Measurements from ENCODE around the gene SIRT6. TPM values are rescaled to one million over a fixed set of nuclear protein-coding genes. Genes with fewer than 3 reads are reported as not detected.
"Not testable (repeated sequence)": the region's sequence is repeated elsewhere in the genome, so short reads cannot be mapped to it uniquely, and the experiment has no call there.

SIRT6 gene
- total RNA-seq = 10 to 100 TPM; 44.1 to 45.9 TPM

DNA sequence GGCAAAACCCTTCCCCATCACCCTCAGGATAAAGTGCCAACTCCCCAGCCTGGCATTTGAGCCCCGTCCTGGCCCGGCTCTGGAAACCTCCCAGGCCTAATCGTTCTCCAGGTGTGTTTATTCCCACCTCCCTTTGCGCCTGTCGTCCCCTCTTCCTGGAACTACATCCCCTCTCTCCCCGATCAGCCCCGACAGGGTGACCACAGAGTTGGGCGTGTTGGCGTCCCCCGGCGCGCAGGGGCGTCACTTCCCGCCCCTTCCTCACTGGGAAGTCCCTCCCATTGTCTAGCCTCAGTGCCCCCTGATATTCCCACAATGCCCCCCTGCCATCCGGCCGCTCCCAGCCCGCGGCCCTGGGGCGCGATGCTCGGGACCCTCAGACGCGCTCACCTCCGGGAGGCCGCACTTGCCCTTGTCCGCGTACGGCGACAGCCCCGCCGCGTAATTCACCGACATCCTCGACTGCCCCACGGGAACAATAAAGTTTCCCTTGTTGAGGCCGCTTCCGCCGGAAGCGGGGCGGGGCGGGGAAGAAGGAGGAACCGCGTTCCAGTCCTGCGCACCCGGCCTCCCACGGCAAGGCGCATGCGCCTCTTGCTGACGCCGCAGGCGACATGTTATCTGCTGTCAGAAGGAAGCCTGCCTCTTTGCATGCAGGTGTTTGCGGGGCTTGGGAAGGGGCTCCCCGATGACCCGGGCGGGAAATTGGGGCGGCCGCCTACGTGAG is at the start of gene SIRT6, which contains the start of gene ANKRD24:
TSS of gene SIRT6 (minus strand) at position 480 of the 727 bp plus-strand sequence. CDS start at position 456, 24 bp downstream.
TSS of gene ANKRD24 (plus strand) at position 606 of the 727 bp plus-strand sequence. CDS start 3,737 bp downstream, outside the sequence.
- DNase-seq (peak; percentile 97 to 98), ATAC-seq (replicated peaks in 1 of 2) (peak; percentile 92)
- no peaks in the 10 kb centered on the region for H3K9me3 Mint-ChIP-seq
- H3K36me3 Mint-ChIP-seq (ENCODE audit: insufficient read depth in 2 of 2) = peaks cover 5 to 6% of the 10 kb centered on the region in 2 donors
- peaks cover 44% of the 10 kb centered on the region for H3K4me1 Mint-ChIP-seq (ENCODE audit: low read depth)
- no peaks in the 10 kb centered on the region for H3K27me3 Mint-ChIP-seq (ENCODE audit: low read depth)
- peak within 1 kb of the TSS; percentile 98 for H3K27ac Mint-ChIP-seq
- H3K4me3 Mint-ChIP-seq = peak within 1 kb of the TSS; percentile 97

DNA sequence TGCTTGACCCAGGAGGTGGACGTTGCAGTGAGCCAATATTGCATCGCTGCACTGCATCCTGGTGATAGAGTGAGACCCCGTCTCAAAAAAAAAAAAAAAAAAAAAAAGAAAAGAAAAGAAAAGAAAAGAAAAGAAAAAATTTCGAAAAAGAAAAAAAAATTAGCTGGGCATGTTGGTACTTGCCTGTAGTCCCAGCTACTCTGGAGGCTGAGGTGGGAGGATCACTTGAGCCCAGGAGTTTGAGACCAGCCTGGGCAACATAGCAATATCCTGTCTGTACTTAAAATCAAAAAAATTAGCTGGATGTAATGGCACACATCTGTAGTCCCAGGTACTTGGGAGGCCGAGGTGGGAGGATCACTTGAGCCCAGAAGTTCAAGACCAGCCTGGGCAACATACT is 49.8 kb upstream of the SIRT6 start:
- H3K4me1 Mint-ChIP-seq (ENCODE audit: low read depth); H3K9me3 Mint-ChIP-seq; H3K36me3 Mint-ChIP-seq (ENCODE audit: insufficient read depth in 2 of 2); H3K27ac Mint-ChIP-seq; H3K27me3 Mint-ChIP-seq (ENCODE audit: low read depth); DNase-seq; ATAC-seq (replicated peaks in 1 of 2): not testable (repeated sequence)
- H3K4me3 Mint-ChIP-seq = peak overlapping the region in 1 of 2 donors; percentile 13

DNA sequence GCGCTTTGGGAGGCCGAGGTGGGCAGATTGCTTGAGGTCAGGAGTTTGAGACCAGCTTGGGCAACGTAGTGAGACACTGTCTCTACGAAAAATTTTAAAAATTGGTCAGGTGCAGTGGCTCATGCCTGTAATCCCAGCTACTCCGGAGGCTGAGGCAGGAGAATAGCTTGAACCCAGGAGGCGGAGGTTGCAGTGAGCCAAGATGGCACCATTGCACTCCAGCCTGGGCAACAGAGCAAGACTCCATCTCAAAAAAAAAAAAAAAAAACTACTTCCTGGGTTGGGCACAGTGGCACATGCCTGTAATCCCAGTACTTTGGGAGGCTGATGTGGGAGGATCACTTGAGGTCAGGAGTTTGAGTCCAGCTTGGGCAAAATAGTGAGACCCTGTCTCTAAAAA is 49.2 kb upstream of the SIRT6 start:
- not testable (repeated sequence) for H3K27ac Mint-ChIP-seq; H3K36me3 Mint-ChIP-seq (ENCODE audit: insufficient read depth in 2 of 2); H3K4me3 Mint-ChIP-seq; H3K9me3 Mint-ChIP-seq; ATAC-seq (replicated peaks in 1 of 2); H3K27me3 Mint-ChIP-seq (ENCODE audit: low read depth); DNase-seq
- peaks cover 11% of the 10 kb centered on the region for H3K4me1 Mint-ChIP-seq (ENCODE audit: low read depth)

DNA sequence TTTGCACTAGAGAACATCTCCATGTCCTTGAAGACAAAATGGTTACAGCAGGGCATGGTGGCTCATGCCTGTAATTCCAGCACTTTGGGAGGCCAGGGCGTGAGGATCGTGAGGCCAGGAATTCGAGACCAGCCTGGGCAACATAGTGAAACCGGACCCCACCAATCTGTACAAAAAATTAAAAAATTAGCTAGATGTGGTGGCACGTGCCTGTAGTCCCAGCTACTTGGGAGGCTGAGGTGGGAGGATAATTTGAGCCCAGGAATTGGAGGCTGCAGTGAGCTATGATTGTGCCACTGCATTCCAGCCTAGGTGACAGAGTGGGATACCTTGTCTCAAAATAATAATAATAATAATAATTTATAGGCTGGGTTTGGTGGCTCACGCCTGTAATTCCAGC is 47.9 kb upstream of the SIRT6 start:
- H3K36me3 Mint-ChIP-seq (ENCODE audit: insufficient read depth in 2 of 2); H3K27me3 Mint-ChIP-seq (ENCODE audit: low read depth); H3K4me3 Mint-ChIP-seq; H3K9me3 Mint-ChIP-seq; H3K27ac Mint-ChIP-seq; ATAC-seq (replicated peaks in 1 of 2); DNase-seq: not testable (repeated sequence)
- peaks cover 17% of the 10 kb centered on the region for H3K4me1 Mint-ChIP-seq (ENCODE audit: low read depth)

DNA sequence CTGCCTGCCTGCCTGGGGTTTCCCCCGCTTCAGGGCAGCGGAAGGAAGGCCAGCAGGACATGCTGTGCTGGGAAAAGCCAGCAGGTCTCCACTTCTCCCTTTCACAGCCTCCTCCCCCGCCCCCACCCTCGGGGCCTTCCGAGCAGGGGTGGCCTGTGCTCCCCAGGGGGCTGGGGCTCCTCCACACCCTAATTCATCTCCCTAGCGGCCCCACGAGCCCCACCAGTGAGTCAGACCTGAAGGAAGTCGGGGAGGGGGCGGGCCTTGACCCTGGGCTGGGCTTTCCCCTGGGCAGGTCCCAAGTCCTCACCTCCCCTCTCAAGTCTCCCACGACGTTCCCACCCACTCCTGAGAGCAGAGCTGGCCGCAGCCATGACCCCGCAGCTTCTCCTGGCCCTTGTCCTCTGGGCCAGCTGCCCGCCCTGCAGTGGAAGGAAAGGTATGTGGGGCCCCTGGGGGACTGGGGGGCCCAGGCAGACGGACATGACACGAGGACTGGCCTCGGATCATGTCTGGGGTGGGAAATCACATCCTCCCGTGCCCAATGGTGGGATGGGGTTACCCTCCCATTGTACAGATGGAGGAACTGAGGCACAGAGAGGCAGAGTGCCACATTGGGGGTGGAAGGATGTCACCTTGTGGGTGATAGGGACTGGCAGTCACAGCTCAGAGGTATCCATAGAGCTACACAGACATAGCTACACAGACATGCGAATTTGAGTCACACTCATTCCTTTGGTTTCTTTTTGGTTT is 47.0 kb upstream of the SIRT6 start, which contains the start of gene EBI3:
TSS of gene EBI3 (plus strand) at position 345 of the 753 bp plus-strand sequence. CDS start at position 373, 28 bp downstream.
- ATAC-seq (replicated peaks in 1 of 2) (peak; percentile 88 to 91), DNase-seq (peak; percentile 85 to 88)
- H3K27me3 Mint-ChIP-seq (ENCODE audit: low read depth) = no peaks in the 10 kb centered on the region
- no peak within 1 kb of the TSS for H3K4me3 Mint-ChIP-seq
- peaks cover 0 to 1% of the 10 kb centered on the region in 2 donors for H3K36me3 Mint-ChIP-seq (ENCODE audit: insufficient read depth in 2 of 2)
- H3K4me1 Mint-ChIP-seq (ENCODE audit: low read depth) = peaks cover 17% of the 10 kb centered on the region
- H3K27ac Mint-ChIP-seq = peak within 1 kb of the TSS; percentile 43
- H3K9me3 Mint-ChIP-seq = no peaks in the 10 kb centered on the region

DNA sequence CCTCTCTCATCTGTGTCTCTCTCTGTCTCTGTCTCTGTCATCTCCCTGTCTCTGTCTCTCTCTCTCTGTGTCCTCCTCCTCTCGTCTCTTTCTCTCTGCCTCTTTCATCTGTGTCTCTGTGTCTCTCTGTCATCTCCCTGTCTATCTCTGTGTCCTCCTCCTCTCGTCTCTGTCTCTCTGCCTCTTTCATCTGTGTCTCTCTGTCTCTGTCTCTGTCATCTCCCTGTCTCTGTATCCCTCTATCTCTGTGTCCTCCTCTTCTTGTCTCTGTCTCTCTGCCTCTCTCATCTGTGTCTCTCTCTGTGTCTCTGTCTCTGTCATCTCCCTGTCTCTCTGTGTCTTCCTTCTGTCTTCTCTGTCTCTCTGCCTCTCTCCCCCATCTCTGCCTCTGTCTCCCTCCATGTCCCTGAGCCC is 46.4 kb upstream of the SIRT6 start:
- ATAC-seq (replicated peaks in 1 of 2) (no peak), DNase-seq (no peak)
- Mint-ChIP-seq H3K27me3 (ENCODE audit: low read depth) (no peaks in the 10 kb centered on the region), H3K4me3 (no peak overlapping the region), H3K9me3 (no peaks in the 10 kb centered on the region), H3K27ac (no peak overlapping the region), H3K36me3 (ENCODE audit: insufficient read depth in 2 of 2) (no peaks in the 10 kb centered on the region), H3K4me1 (ENCODE audit: low read depth) (peaks cover 17% of the 10 kb centered on the region)

DNA sequence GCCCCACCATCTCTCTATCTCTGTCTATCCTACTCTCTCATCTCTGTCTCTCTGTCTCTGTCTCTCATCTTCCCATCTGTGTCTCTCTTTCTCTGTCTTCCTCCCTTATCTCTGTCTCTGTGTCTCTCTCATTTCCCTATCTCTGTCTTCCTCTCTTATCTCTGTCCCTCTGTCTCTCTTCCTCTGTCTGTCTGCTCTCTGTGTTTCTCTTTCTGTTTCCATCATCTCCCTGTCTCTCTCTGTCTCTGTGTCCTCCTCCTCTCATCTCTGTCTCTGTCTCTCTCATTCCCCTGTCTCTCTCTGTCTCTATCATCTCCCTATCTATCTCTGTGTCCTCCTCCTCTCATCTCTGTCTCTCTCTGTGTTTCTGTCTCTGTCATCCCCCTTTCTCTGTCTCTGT is 45.4 kb upstream of the SIRT6 start:
- Mint-ChIP-seq H3K9me3 (no peaks in the 10 kb centered on the region), H3K4me1 (ENCODE audit: low read depth) (peaks cover 12% of the 10 kb centered on the region), H3K4me3 (no peak overlapping the region), H3K27me3 (ENCODE audit: low read depth) (no peaks in the 10 kb centered on the region), H3K36me3 (ENCODE audit: insufficient read depth in 2 of 2) (no peaks in the 10 kb centered on the region), H3K27ac (no peak overlapping the region)
- no peak for ATAC-seq (replicated peaks in 1 of 2)
- no peak for DNase-seq

DNA sequence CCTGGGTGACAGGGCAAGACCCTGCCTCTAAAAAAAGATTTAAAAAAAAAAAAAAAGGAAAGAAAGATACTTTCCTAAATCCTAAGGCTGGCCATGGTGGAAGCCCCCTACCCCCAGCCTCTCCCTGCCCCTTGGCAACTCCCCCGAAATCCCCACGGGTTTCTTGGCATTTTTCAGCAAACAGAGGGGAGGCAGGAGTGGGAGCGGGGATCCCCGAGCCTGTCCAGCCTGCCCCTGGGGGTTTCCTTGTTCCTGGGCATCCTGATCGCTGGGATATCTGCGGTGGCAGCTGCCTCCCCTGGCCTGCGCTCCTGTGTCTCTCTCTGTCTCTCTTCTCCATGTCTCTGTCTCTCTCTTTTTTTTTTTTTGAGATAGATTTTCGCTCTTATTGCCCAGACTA is 43.5 kb upstream of the SIRT6 start:
- peak overlapping the region in 1 of 2 donors; percentile 5 for H3K4me3 Mint-ChIP-seq
- H3K4me1 Mint-ChIP-seq (ENCODE audit: low read depth) = peaks cover 8% of the 10 kb centered on the region
- DNase-seq (no peak), ATAC-seq (replicated peaks in 1 of 2) (no peak)
- no peaks in the 10 kb centered on the region for H3K9me3 Mint-ChIP-seq
- no peak overlapping the region for H3K27ac Mint-ChIP-seq
- no peaks in the 10 kb centered on the region for H3K27me3 Mint-ChIP-seq (ENCODE audit: low read depth)
- H3K36me3 Mint-ChIP-seq (ENCODE audit: insufficient read depth in 2 of 2) = no peaks in the 10 kb centered on the region

DNA sequence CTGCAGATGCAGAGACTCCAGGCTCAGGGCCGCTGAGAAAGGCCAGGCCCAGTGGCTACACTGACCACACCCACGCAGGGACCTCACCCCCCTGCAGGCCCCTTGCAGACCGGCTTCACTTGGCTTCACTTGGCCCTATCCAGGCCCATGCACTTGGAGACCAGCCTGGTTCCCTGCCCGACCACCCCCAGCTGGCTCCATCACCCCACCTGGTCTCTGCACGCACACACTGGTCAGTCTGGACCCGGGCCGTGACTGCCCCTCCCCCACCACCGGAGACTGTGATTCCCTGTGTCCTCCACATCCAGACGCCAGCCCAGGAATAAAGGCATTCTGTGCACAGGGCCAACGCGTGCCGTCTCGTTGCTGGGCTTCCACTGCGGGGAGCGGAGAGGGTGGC is 42.1 kb upstream of the SIRT6 start:
- H3K4me1 Mint-ChIP-seq (ENCODE audit: low read depth) = peaks cover 8% of the 10 kb centered on the region
- no peak overlapping the region for H3K4me3 Mint-ChIP-seq
- ATAC-seq (replicated peaks in 1 of 2) (no peak), DNase-seq (no peak)
- no peaks in the 10 kb centered on the region for H3K27me3 Mint-ChIP-seq (ENCODE audit: low read depth)
- no peaks in the 10 kb centered on the region for H3K36me3 Mint-ChIP-seq (ENCODE audit: insufficient read depth in 2 of 2)
- no peaks in the 10 kb centered on the region for H3K9me3 Mint-ChIP-seq
- no peak overlapping the region for H3K27ac Mint-ChIP-seq

DNA sequence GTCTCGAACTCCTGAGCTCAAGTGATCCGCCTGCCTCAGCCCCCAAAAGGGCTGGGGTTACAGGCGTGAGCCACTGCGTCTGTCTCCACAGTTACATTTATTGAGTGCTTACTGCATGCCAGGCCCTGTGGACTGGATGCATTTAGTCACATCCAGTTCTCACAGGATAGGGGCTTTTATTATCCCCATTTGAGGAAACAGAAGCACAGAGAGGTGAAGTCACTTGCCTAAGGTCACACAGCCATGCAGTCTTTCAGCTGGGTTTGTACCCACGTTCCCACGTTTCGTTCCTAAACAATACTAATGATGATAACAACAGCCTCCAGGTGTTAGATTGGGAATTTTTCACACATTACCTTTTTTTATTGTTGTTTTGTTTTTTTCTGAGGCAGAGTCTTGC is 37.8 kb upstream of the SIRT6 start:
- Mint-ChIP-seq H3K4me3 (no peak overlapping the region), H3K27ac (no peak overlapping the region), H3K36me3 (ENCODE audit: insufficient read depth in 2 of 2) (peaks cover 0 to 5% of the 10 kb centered on the region in 2 donors), H3K9me3 (no peaks in the 10 kb centered on the region), H3K27me3 (ENCODE audit: low read depth) (no peaks in the 10 kb centered on the region), H3K4me1 (ENCODE audit: low read depth) (no peaks in the 10 kb centered on the region)
- ATAC-seq (replicated peaks in 1 of 2) (no peak), DNase-seq (no peak)

DNA sequence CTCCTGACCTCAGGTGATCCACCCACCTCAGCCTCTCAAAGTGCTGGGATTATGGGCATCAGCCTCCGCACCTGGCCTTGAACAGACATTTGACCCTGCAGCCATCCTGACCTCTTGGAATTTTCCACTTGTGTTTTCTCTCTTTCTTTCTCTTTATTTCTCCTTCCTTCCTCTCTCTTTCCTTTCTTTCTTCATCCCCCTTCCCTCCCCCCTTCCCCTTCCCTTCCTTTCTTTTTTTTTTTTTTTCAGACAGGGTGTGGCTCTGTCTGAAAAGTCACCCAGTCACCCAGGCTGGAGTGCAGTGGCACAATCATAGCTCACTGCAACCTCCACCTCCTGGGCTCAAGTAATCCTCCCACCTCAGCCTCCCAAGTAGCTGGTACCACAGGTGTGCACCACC is 36.2 kb upstream of the SIRT6 start:
- not testable (repeated sequence) for H3K27me3 Mint-ChIP-seq (ENCODE audit: low read depth); H3K9me3 Mint-ChIP-seq; H3K4me1 Mint-ChIP-seq (ENCODE audit: low read depth); DNase-seq; H3K27ac Mint-ChIP-seq; ATAC-seq (replicated peaks in 1 of 2); H3K36me3 Mint-ChIP-seq (ENCODE audit: insufficient read depth in 2 of 2); H3K4me3 Mint-ChIP-seq

DNA sequence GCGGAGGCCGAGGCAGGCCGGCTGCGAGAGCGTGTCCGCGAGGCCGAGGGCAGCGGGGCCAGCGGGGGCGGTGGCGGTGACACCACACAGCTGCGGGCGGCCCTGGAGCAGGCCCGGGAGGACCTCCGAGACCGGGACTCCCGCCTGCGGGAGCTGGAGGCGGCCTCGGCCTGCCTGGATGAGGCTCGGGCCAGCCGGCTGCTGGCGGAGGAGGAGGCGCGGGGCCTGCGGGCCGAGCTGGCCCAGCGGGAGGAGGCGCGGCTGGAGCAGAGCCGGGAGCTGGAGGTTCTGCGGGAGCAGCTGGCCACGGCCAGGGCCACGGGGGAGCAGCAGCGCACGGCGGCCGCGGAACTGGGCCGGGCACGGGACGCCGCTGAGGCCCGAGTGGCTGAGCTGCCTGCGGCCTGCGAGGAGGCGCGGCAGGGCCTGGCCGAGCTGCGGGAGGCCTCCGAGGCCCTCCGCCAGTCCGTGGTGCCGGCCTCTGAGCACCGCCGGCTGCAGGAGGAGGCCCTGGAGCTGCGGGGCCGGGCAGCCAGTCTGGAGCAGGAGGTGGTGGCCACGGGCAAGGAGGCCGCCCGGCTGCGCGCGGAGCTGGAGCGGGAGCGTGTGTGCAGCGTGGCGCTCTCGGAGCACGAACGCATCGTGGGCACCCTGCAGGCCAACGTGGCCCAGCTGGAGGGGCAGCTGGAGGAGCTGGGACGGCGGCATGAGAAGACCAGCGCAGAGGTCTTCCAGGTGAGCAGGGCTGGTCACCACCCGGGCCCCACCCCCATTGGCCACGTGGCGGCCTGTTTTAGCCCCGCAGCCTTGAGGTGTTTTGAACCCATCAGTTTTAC is 35.3 kb upstream of the SIRT6 start:
- H3K4me1 Mint-ChIP-seq (ENCODE audit: low read depth) = no peaks in the 10 kb centered on the region

DNA sequence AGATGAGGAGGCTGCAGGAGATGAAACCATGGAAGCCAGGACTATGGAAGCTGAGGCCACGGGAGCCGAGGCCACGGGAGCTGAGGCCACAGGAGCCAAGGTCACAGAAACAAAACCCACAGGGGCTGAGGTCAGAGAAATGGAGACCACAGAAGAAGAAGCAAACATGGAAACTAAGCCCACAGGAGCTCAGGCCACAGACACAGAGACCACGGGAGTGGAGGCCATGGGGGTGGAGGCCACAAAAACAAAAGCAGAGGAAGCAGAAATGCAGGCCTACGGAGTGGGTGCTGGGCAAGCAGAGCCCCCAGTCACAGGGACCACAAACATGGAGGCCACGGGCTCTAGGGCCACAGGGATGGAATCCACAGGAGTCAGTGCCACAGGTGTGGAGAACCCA is 34.5 kb upstream of the SIRT6 start:
- Mint-ChIP-seq H3K4me3 (no peak overlapping the region), H3K4me1 (ENCODE audit: low read depth) (no peaks in the 10 kb centered on the region), H3K36me3 (ENCODE audit: insufficient read depth in 2 of 2) (peaks cover 0 to 5% of the 10 kb centered on the region in 2 donors), H3K27ac (no peak overlapping the region), H3K9me3 (no peaks in the 10 kb centered on the region), H3K27me3 (ENCODE audit: low read depth) (no peaks in the 10 kb centered on the region)
- ATAC-seq (replicated peaks in 1 of 2) (no peak), DNase-seq (no peak)

More for the DNA sequence above, 35.3 kb upstream of the SIRT6 start:
- ATAC-seq (replicated peaks in 1 of 2) = no peak
- no peak for DNase-seq
- Mint-ChIP-seq H3K27ac (no peak overlapping the region), H3K9me3 (no peaks in the 10 kb centered on the region), H3K27me3 (ENCODE audit: low read depth) (no peaks in the 10 kb centered on the region), H3K4me3 (no peak overlapping the region), H3K36me3 (ENCODE audit: insufficient read depth in 2 of 2) (peaks cover 0 to 5% of the 10 kb centered on the region in 2 donors)
